RWPE1 (cell line): ENCODE data around the gene POLN.

Experiments used
- CTCF ChIA-PET: fragments of 350-600 bp; sonication (Branson Sonifier 250); formaldehyde crosslinking; extraction: SDS; loops from one replicate; lab custom pipeline; 2021; lab: Yijun Ruan, JAX
- POLR2A ChIA-PET: fragments of 400-600 bp; formaldehyde crosslinking; extraction: SDS; loops from one replicate; lab custom pipeline; 2020; ENCODE audit warnings: antibody characterized with exemption; ENCODE audit not compliant: low non-redundant PET; lab: Yijun Ruan, JAX
- DNase-seq: peaks from one replicate; pipeline ENCODE4 v3.0.0; 2012; ENCODE audit warnings: low spot score
- H3K27ac ChIP-seq: fragments of 450-650 bp; 2 replicates; pipeline ENCODE4 v1.5.1; 2017
- CTCF ChIP-seq: fragments of 450-650 bp; conservative IDR thresholded peaks from 2 replicates; pipeline ENCODE4 v1.5.1; 2017; ENCODE audit warnings: low read depth, mild to moderate bottlenecking

The POLN gene

GRCh38 chr4:2272026-2272827 lies 30.3 kb upstream of the POLN start:
- TF ChIP-seq CTCF = no peak
- no peak for DNase-seq
- CTCF ChIA-PET = no interaction called here
- no peak overlapping the region for H3K27ac ChIP-seq
- POLR2A ChIA-PET = interaction anchor here (0.6 kb wide), 1 partner anchor 30 kb away, joined by 3 read pairs; no protein-coding TSS in a partner anchor

DNA sequence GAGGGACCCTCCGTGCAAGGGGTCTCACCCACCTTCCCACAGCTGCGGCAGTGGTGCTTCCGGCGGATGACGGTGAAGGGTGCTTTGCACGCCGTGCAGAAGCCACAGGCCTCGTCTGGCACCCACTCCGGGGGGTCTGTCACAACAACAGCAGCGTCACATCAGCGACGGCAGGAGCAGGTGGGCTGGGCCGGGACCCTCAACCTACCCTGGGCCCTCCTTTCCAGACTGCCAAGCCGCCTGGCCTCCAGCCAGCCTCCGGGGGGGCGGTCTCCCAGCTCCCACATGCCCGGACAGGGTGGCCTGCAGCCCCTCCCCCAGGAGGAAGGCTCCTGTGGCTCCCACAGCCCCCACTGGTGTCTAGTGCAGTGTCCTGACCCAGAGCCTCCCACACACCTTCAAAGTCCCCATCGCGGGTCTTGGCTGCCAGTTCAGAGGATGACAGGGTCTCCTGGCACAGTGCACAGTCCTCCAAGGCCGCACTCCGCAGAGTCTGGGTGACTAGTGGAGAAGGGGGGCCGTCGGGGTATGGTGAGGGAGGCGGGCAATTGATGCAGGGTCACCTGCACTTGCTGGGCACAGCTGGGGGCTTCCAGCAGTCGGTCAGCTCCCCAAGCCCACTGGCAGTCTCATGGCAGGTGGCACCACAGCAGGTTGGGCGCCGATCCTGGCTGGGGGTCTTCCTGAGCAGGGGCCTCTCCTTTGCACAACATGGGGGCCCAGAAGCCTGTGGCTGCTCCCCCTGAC lies 29.5 kb upstream of the POLN start:
- ChIA-PET POLR2A (interaction anchor here (0.6 kb wide), 1 partner anchor 29 kb away, joined by 3 read pairs; no protein-coding TSS in a partner anchor), CTCF (no interaction called here)
- H3K27ac ChIP-seq = no peak overlapping the region

DNA sequence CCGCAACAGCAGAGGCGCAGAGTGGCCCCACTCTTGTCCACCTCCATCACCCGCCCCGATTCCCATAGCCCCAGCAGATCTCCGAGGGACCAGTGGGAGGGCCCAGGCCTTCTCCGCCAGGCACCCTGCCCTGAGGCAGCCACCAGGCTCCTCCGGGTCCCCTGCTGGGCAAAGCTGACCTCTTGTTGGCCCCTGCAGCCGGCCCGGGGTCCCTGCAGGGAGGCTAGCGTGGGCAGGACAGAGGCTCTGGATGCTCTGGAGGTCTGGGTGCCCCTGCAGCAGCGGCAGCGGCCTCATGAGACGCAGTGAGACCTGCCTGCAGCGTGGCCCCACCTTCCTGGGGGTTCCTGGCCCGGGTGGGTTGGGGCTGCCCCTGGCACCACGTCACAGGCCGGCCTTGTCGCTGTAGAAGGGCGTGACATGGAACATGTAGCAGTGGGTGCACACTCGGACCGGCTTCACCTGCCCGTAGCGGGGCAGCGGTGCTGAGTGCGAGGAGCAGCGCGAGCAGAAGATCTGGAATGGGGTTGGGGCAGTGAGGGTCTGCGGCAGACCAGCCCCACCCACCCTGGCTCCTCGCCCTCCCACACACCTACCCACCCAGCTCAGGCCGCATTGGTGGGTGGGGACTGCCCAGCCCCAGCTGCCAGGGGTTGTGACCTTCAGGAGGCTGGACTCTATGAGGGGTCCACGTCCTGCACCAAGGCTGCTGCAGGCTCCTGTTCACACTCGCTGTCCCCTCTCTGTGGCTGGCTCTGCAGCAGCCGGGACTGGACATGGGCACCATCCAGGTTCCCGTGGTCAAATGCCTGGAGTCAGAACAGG lies 28.6 kb upstream of the POLN start:
- no peak for DNase-seq
- no peak for TF ChIP-seq CTCF
- H3K27ac ChIP-seq = no peak overlapping the region
- CTCF ChIA-PET = no interaction called here
- POLR2A ChIA-PET = no interaction called here

More for the DNA sequence above, 29.5 kb upstream of the POLN start:
- no peak for DNase-seq
- no peak for TF ChIP-seq CTCF

DNA sequence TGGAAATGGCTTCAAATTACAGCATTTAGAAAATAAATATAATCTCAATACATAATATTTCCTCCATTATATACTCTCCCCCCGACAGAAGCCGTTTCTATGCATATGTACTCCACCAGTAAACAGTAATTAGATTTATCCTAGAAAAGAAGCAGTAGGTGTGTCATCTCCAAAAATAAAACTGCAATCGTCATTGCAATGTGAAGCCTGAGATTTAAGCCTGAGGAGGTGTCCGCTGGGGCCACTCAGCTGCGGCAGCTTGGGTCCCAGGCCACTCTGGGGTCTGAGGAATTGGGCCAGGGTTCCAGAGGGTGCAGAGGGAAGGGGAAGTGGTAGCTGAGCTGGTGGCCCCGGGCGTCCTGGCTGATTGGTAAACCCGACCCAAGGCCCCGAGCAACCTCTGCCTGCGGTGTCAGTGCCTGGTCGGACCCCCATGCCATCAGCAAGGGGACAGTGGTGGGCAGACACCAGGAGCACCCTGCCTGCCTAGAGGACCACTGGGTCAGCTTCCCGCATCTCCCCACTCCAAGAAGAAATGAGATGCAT lies 27.8 kb upstream of the POLN start:
- POLR2A ChIA-PET = no interaction called here
- CTCF ChIA-PET = no interaction called here
- no peak for TF ChIP-seq CTCF
- no peak for DNase-seq
- no peak overlapping the region for H3K27ac ChIP-seq

- CTCF ChIA-PET = no interaction called here
- DNase-seq = no peak
- no peak overlapping the region; the same call in 1 of the 2 replicates for H3K27ac ChIP-seq
- TF ChIP-seq CTCF = no peak
- POLR2A ChIA-PET = no interaction called here
These were observed 27.2 kb upstream of the POLN start for GRCh38 chr4:2269206-2269531.
